SU-DHL-6 (cell line): ENCODE results near the gene DBF4B.

Experiments
- EZH2phosphoT487 ChIP-seq: fragments of 200-600 bp; sonication (generic), shearing (Covaris generic); conservative IDR thresholded peaks from 2 replicates; pipeline ENCODE4 v1.6.1; 2018; ENCODE audit warnings: mild to moderate bottlenecking, antibody characterized with exemption, low read length, moderate library complexity, mixed read lengths
- TF ChIP-seq, protein P1 (sequence below): fragments of 200-600 bp; sonication (generic); IDR thresholded peaks from one replicate; pipeline ENCODE4 v1.5.1; 2017; ENCODE audit warnings: antibody characterized with exemption, mild to moderate bottlenecking, low read length, moderate library complexity; ENCODE audit not compliant: insufficient read depth, poor library complexity, severe bottlenecking

DNA sequence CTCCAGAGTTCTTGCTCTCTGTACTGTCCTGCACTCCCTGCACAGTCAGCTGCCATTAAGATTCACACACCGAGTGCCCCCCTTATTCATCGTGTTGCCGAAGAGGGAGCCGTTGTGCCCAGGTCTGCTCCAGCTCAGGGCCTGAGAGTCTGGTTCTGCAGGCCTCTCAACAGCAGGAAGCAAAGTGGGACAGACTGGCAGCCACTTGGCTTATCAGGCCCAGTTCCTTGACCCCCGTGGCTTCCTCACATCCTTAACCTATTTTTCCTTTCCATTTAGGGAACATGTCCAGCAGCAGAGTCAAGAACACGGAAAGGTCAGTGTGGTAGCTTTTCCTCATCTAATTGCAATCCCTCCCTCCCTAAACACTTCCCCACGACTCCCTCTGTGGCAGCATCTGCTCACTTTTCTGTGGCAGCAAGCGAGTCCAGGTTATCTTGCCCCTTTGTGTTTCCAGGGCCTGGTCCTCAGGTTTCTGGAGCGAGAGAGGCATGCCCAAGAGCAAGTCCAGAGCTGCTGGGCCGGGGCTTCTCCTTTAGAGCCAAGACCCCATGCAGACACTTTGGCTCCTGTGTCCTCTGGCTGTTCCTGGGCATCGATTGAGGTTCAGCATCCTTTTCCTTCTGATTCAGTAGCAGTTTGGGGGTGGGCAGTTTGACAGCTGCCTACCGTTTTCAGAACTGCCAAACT is 28.2 kb downstream of the DBF4B start:
- TF ChIP-seq, protein P1, sequence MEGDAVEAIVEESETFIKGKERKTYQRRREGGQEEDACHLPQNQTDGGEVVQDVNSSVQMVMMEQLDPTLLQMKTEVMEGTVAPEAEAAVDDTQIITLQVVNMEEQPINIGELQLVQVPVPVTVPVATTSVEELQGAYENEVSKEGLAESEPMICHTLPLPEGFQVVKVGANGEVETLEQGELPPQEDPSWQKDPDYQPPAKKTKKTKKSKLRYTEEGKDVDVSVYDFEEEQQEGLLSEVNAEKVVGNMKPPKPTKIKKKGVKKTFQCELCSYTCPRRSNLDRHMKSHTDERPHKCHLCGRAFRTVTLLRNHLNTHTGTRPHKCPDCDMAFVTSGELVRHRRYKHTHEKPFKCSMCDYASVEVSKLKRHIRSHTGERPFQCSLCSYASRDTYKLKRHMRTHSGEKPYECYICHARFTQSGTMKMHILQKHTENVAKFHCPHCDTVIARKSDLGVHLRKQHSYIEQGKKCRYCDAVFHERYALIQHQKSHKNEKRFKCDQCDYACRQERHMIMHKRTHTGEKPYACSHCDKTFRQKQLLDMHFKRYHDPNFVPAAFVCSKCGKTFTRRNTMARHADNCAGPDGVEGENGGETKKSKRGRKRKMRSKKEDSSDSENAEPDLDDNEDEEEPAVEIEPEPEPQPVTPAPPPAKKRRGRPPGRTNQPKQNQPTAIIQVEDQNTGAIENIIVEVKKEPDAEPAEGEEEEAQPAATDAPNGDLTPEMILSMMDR: no peak
- TF ChIP-seq EZH2phosphoT487: no peak
